IPS-18c (cell line): ENCODE results near the gene GRIN3B.

ENCODE experiments used
- H3K4me3 ChIP-seq: 2 replicates; pipeline ENCODE4 v1.7.0; 2013; ENCODE audit warnings: low read depth, mild to moderate bottlenecking, low read length, moderate library complexity; ENCODE audit not compliant: insufficient read depth
- H3K9me3 ChIP-seq: one replicate; pipeline ENCODE4 v1.6.1; 2013; ENCODE audit warnings: mild to moderate bottlenecking, low read length, moderate library complexity; ENCODE audit not compliant: control insufficient read depth, insufficient read depth

The GRIN3B gene

GRCh38 chr19:963486-963951 lies 36.7 kb upstream of the GRIN3B start:
- Histone ChIP-seq H3K4me3 (no peak overlapping the region), H3K9me3 (peaks cover 7% of the 10 kb centered on the region)

GRCh38 chr19:964116-964520 lies 36.1 kb upstream of the GRIN3B start:
- Histone ChIP-seq H3K9me3 (peaks cover 7% of the 10 kb centered on the region), H3K4me3 (no peak overlapping the region)

GRCh38 chr19:964761-965694 lies 35.2 kb upstream of the GRIN3B start:
- Histone ChIP-seq H3K4me3 (no peak overlapping the region), H3K9me3 (peaks cover 7% of the 10 kb centered on the region)

- no peak overlapping the region for H3K4me3 ChIP-seq
- peaks cover 13% of the 10 kb centered on the region for H3K9me3 ChIP-seq
Measured at GRCh38 chr19:966485-967088, 33.6 kb upstream of the GRIN3B start.

GRCh38 chr19:970695-971094 lies 29.5 kb upstream of the GRIN3B start:
- Histone ChIP-seq H3K9me3 (peaks cover 10% of the 10 kb centered on the region), H3K4me3 (no peak overlapping the region)

GRCh38 chr19:971795-972194 lies 28.4 kb upstream of the GRIN3B start:
- H3K9me3 ChIP-seq: peaks cover 7% of the 10 kb centered on the region
- no peak overlapping the region for H3K4me3 ChIP-seq

GRCh38 chr19:972281-972680 lies 27.9 kb upstream of the GRIN3B start:
- Histone ChIP-seq H3K4me3 (no peak overlapping the region), H3K9me3 (peaks cover 6% of the 10 kb centered on the region)

- peaks cover 6% of the 10 kb centered on the region for H3K9me3 ChIP-seq
- no peak overlapping the region for H3K4me3 ChIP-seq
Measured at GRCh38 chr19:973726-974563, 26.3 kb upstream of the GRIN3B start.

GRCh38 chr19:974564-975257 lies 25.5 kb upstream of the GRIN3B start:
- H3K9me3 ChIP-seq: peaks cover 6% of the 10 kb centered on the region
- no peak overlapping the region for H3K4me3 ChIP-seq

GRCh38 chr19:976476-976875 lies 23.7 kb upstream of the GRIN3B start:
- no peaks in the 10 kb centered on the region for H3K9me3 ChIP-seq
- H3K4me3 ChIP-seq: no peak overlapping the region

GRCh38 chr19:977058-977464 lies 23.2 kb upstream of the GRIN3B start:
- no peak overlapping the region for H3K4me3 ChIP-seq
- H3K9me3 ChIP-seq: no peaks in the 10 kb centered on the region

GRCh38 chr19:979318-979741 lies 20.9 kb upstream of the GRIN3B start:
- H3K4me3 ChIP-seq: no peak overlapping the region
- H3K9me3 ChIP-seq: no peaks in the 10 kb centered on the region

GRCh38 chr19:980133-980998 lies 19.9 kb upstream of the GRIN3B start:
- H3K4me3 ChIP-seq: no peak overlapping the region
- no peaks in the 10 kb centered on the region for H3K9me3 ChIP-seq

- no peaks in the 10 kb centered on the region for H3K9me3 ChIP-seq
Measured at GRCh38 chr19:982567-983170, 17.6 kb upstream of the GRIN3B start.

GRCh38 chr19:984165-984967 lies 15.9 kb upstream of the GRIN3B start, which contains the start of gene WDR18:
TSS of gene WDR18 (plus strand) at chr19:984345. CDS start at chr19:984354, 9 bp downstream.
- Histone ChIP-seq H3K4me3 (peak within 1 kb of the TSS; percentile 99), H3K9me3 (no peaks in the 10 kb centered on the region)

More at GRCh38 chr19:982567-983170, 17.6 kb upstream of the GRIN3B start:
- no peak overlapping the region; the same call in 1 of the 2 replicates for H3K4me3 ChIP-seq
